T1000 (cell line): ENCODE results near the gene SLC12A1.

Experiments used
- DNase-seq: peaks from one replicate; lab custom pipeline; 2025; ENCODE audit warnings: mixed read lengths; lab: John Stamatoyannopoulos, UW

Gene SLC12A1

DNA sequence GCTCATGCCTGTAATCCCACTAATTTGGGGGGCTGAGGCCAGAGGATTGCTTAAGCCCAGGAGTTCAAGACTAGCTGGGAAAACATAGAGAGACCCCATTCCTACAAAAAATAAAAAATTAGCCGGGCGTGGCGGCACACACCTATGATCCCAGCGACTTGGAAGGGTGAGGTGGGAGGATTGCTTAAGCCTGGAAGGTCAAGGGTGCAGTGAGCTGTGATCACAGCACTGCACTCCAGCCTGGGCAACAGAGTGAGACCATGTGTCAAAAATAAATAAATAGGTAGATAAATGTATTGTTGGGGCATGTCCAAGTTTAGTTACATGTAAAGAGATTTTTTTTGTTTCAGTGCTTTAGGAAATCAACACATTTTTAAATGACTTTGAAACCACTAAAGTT is 36.4 kb downstream of the SLC12A1 start:
- DNase-seq = no peak

GRCh38 chr15:48244921-48245320 is 38.8 kb downstream of the SLC12A1 start:
- DNase-seq = no peak

DNA sequence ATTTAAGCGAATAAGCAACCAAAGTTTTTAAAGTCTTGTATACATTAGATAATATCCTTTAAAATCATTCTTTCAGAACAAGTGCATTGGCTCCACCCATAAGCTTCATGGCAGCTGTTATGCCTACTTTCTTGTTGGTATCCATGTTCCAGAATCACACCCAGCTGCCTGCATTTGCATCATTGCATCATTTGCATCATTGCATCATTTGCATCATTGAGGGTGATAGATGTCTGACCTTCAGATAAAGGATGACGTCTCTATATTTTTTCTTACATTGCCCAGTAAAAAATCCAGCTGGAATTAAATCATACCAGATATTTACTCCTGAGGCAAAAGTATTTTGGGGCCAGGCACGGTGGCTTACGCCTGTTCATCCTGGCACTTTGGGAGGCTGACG is 42.3 kb downstream of the SLC12A1 start:
- DNase-seq = no peak

DNA sequence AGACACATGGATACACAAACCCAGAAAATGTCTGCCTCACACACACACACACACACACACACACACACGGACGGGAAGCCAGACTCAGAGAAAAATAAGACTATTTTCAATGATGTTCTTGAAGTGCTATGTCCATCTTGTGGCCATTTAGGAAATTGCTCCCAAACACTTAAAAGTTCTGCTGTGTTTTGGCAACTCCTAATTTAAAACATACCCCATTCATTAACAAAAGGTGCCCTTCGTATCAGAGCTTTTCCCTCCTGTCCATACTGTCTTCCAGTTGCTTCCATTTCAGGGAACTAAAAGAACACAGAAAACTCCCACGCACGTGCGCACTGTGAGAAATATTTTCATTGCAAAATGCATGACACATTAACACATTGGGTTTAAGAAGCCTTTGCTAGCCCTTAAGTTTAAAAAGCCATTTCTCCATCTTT is 44.6 kb downstream of the SLC12A1 start:
- DNase-seq = peak; percentile 12

DNA sequence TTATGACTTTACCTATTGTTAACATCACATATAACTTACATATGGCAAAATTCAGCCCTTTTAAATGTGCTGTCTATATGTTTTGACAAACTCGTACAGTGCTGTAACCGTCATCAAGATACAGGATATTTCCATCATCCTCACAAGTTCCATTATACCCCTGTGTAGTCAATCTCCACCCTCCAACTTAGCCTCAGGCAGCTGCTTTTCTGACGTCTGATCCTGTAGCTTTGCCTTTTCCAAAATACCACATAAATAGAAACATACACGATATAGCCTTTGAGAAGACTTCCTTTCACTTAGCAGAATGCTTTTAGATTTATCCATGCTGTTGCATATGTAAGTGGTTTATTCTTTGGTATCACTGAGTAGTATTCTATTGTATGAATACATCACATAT is 47.1 kb downstream of the SLC12A1 start:
- DNase-seq = no peak

DNA sequence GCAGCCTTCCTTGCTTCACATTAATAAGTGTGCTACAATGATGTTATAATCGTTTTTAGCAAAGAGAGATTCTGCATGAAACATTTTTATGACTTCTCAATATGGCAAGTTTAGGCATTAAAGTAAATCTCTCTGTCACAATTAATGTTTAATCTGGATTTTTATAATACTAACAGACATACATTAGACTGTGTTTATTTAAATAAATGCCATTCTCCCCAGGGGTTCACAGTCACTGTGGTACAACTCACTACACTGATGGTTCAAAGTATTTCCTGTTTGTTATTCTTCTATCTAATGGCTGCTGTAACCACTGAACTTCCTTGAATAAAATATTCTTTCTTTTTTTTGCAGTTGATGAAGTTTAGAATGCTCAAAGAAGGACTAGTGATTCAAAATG is 59.0 kb downstream of the SLC12A1 start:
- no peak for DNase-seq

GRCh38 chr15:48266024-48266689 is 60.1 kb downstream of the SLC12A1 start:
- no peak for DNase-seq

GRCh38 chr15:48267766-48268165 is 61.7 kb downstream of the SLC12A1 start:
- no peak for DNase-seq

DNA sequence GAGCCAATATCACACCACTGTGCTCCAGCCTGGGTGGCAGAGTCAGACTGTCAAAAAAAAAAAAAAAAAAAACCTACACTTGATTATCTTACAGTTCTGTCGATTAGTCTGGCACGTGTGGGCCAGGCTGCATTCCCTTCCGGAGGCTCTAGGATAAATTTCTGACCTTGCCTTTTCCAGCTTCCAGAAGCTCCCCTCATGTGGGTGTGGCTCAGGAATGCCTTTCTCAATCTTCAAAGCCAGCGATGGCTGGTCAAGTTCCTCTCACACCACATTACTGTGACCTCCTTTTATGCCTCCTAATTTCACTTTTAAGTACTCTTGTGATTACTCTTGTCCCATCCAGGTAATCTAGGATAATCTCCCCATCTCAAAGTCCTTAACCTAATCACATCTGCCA is 66.9 kb downstream of the SLC12A1 start:
- no peak for DNase-seq

- no peak for DNase-seq
Measured at GRCh38 chr15:48278666-48279065, 72.6 kb downstream of the SLC12A1 start.

GRCh38 chr15:48279608-48280007 is 73.5 kb downstream of the SLC12A1 start:
- DNase-seq = no peak

- DNase-seq = no peak
Measured at GRCh38 chr15:48281674-48282073, 75.6 kb downstream of the SLC12A1 start.

- DNase-seq = no peak
Measured at GRCh38 chr15:48282216-48282615, 76.1 kb downstream of the SLC12A1 start.

GRCh38 chr15:48283396-48284145 is 77.5 kb downstream of the SLC12A1 start:
- no peak for DNase-seq

DNA sequence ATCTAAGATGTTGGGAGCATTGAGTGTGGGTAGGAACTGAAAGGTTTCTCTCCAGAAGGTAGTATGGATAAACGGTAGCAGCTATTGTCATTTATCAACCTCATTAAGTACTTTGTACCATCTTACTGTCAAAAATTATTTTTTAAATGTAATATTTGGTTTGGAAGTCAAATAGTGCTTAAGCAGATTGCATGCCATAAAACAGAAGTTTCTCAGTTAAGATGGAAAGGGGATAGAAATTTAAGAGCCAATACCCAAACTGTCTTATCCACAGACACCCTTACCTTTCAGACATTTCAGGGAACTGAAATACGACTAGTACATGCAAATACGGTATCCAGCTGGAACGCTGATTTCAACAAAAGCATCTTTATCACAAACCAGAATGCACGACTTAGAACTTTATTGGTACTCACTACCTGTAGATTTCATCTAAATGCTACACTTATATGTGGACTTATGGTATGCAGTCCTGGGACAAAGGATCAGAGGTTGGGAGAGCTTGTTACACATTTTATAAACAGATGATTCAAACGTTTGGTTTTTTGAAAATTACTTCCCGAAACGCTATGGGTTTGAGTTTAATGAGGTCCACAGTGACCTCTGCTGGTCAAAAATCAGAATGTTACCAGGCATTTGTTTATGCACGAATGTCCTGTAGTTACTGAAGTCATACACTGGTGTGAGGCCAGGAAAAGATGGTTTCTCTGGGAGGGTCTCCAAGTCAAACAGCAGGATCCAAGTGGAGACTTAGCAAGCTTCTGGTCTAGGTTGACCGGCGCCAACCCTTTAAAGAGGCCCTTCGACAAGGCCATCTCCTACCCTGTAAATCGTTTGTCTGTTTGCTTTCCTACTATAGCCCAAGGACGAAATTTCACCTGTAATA is 79.5 kb downstream of the SLC12A1 start:
- peak; percentile 32 for DNase-seq

DNA sequence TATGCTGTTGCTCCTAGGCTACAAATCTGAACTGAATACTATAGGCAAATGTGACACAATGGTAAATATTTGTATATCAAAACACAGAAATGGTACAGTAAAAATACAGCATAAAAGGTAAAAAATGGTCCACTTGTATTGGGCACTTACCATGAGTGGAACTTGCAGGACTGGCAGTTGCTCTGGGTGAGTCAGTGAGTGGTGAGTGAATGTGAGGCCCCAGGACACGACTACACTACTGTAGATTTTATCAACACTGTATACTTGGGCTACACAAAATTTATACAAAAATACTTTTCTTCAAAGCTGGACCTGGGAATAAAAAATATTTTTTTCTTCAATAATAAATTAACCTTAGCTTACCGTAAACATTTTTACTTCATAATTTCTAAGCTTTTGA is 83.5 kb downstream of the SLC12A1 start:
- DNase-seq = no peak

DNA sequence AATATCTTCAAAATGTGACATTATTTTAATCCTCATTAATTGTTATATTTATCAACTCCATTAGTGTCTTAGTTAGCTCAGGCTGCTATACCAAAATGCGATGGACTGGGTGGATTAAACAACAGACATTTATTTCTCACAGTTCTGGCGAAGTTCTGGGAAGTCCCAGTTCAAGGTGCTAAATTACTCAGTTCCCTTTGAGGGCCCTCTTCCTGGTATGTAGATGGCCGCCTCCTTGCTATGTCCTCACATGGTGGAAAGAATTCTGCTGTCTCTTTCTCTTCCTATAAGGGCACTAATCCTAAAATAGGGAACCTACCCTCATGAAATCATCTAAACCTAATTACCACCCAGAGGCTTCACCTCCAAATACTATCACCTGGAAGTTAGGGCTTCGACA is 86.4 kb downstream of the SLC12A1 start:
- DNase-seq = no peak

- DNase-seq = no peak
Measured at GRCh38 chr15:48297668-48298067, 91.6 kb downstream of the SLC12A1 start.

DNA sequence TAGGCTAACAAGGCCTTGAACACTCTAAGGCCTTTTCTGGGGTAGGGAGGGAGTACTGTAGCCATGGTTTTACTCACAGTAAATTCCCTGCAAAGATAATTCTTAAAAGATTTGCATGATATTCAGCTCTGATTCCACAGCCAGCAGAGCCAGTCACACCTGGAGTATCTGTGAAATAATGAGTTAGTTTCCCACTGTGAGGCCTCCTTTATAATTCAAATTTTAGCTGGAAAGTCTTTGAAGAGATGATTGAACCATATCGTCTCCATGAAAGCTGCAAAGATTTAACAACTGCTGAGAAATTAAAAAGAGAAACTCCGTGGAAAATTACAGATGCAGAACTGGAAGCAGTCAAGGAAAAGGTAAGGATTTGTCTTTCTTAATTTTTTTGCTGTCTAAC is 92.8 kb downstream of the SLC12A1 start:
- DNase-seq = no peak

DNA sequence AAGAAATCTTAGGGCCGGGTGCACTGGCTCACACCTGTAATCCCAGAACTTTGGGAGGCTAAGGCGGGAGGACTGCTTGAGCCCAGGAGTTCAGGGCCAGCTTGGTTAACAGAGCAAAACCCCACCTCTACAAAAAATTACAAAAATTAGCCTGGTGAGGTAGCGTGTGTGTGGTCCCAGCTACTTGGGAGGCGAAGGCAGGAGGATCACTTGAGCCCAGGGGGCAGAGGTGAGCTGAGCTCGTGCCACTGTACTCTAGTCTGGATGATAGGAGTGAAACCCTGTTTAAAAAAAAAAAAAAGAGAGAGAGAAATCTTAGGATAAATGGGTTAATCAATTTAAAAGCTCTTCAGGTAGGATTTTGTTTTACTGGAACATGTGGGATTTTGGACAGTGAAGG is 93.9 kb downstream of the SLC12A1 start:
- DNase-seq = no peak

DNA sequence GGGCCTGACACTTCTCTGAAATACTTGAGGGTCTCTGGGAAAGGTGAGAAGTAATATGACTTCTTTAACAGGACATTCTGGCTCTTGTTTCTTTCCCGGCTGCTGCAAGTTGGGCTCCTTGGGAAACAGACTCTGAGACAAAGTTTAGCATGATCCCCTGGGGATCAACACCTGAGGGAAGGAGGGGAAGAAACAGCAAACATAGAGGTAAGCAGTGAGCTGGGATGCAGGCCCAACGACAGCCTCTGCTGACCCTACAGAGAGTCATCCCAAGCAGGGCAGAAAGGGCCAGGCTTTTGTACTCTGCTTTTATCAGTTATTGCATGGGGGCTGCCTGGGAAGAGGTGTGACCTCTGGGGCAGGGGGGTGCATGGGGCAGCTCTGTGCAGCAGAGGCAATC is 98.3 kb downstream of the SLC12A1 start:
- DNase-seq = no peak

DNA sequence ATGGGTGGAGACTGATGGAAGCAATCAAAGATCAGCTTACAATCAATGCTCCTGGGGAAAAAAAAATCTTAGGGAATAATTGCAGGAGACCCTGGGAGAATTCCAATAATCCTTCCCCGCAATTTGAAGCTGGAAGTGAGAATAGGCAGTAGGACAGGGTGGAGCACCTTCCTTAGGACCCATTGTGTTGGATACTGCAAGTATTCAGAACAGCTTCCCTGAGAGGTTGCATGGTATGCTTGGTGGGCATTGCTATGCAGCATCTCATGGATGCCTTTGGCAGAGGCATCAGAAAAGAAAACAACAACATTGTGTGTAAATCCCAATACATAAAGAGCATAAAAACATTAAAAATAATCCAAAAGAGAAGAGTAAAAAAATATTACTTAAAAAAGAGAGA is 100.5 kb downstream of the SLC12A1 start:
- DNase-seq = no peak

DNA sequence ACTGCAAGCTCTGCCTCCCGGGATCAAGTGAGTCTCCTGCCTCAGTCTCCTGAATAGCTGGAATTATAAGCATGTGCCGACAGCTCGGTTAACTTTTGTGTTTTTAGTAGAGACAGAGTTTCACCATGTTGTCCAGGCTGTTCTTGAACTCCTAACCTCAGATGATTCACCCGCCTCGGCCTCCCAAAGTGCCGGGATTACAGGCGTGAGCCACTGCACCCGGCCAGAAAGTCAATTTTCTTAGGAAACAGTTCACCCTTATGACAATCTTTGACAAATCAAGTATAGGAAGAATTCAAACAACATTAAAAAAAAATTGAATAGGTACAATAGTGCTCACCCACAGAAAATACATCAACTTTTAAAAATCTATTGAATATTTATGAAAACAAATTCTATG is 101.5 kb downstream of the SLC12A1 start:
- no peak for DNase-seq
